ENCODE data around the gene SYNPR.

The SYNPR gene

DNA sequence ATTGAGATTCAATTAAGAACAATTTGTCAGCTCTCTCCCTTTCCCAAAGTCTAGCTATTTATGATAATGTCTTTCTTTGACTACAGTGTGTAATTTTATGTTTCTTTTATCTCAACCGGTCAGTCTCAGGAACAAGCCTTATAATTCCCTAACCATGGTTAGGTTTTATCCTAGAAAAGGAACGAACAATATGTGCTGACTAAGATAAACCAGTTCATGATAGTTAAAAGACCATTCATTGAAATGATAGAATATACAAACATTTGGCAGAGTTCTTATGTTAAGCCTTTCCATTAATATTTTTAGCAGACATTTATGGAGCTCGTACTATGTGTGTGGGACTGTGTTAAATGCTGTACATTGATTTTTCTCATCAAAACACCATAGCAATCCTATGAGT, 106.3 kb downstream of the SYNPR start:
- DNase-seq (ENCODE audit: low spot score) = no peak

DNA sequence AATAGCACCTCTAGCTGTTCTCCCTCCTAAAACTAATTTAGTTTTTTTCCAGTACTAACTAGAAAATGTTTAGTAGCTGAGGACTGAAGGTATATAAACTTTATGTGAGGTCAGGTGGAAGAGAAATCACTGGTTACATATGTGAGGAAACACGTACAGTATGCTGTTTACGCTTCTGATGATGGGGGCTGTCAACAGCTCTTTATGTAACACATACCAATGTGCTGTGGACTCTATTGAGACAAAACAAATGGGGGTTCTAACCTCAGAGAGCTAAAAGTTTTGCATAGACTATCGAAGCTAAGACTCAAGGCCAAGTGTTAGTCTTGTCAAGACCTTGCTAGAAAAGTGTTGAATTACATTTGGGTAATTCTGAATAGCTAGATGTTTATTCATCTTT, 107.5 kb downstream of the SYNPR start:
- DNase-seq (ENCODE audit: low spot score) = no peak

DNA sequence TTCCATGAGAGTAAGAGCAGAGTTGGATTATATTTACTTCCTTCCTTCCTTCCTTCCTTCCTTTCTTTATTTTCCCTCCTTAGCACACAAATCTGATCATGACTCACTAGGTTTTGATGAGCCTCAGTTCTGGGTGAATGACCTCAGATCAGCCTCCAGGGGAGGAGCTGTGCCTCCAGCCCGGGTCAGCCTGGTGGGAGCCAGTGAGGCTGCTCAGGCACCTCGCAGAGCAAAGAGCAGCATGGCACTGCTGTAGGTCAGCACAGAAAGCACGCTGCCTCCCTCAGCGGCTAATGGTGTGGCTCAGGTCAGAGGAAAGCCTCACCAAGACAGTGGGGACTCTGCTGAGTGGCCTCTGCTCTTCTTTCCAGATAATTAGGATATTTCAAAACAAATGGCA, 108.5 kb downstream of the SYNPR start:
- DNase-seq (ENCODE audit: low spot score) = no peak

DNA sequence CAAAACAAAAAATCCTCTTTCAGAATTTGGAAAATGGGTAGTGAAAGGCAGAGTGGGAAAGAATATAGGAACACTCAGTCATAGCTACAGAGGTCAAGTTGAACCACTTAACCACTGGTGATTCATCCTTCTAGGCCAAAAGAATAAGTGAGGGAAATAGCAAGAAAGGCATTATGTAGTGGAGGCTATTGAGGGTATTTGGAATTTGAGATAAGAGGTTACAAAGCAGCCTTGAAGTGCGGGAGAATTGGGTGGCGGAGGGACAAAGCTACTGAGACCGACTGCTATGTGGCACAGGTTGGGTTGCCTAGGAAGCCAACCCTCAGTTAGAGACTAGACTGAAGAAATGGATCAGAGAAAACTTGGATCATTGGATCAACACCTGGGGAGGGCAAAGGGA, 109.5 kb downstream of the SYNPR start:
- no peak for DNase-seq (ENCODE audit: low spot score)

DNA sequence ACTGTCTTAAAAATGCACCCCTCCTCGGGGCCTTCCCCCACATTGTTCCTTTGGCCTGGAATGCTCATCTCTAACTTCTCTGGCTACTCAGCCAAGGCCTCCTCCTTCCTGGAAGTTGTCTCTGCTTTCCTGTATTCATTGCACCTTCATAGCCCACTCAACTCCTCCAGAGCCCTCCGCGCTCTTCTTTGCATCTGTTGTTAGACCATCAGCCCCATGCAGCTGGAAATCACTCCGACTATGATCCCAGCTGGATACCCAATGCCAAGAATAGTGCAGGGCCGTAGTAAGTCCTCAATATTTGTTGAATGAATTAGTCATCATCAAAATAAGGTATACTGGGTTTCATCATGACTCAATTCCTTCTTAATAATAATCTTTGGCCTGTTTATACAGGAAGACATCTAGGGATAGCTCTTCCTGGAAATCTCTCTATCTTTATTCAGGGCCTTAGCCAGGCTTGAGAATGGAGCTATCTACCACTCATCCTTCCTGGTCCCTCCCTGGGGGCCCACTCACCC, 112.7 kb downstream of the SYNPR start:
- no peak for DNase-seq (ENCODE audit: low spot score)

DNA sequence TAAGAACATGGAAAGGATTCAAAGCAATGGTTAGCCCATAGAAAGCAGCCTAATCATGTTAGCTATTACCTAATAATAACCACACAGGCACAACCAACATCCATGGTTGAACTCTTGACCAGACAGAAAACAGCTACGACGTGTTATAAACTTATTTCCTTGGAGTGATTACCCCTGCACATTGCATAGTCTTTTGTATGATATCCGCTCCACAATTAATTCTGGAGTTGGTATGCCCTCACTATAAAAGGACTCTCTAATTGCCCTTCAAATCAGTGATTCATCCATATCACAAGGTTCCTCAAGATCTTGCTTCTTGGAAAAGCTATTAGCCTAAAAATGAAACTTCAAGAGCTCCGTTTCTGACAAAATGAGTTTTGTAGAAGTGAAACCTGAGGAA, 117.9 kb downstream of the SYNPR start:
- no peak for DNase-seq (ENCODE audit: low spot score)

DNA sequence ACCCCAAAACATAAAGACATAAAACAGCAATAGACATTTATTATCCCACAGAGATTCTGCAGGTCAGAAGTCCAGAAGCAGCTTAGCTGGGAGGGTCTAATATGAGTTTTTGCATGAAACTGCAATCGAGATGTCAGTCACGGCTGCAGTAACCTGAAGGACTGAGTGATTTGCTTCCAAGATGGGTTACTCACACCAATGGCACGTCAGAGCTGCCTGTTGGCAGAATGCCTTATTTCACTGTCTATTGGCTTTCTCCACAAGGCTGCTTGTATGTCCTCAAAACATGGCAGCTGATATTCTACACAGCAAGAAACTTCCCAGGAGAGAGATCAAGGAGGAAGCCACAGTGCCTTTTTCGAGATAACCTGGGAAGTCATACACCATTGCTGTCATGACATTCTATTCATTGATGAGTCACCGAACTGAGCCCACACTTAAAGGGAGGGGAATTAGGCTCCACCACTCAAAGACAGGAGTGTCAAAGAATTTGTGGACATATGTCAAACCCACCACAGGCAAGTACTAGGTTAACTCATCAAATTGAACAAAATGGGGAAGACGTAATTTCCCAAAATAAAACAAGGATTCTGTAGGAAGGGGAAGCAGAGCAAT, 122.2 kb downstream of the SYNPR start:
- no peak for DNase-seq (ENCODE audit: low spot score)

DNA sequence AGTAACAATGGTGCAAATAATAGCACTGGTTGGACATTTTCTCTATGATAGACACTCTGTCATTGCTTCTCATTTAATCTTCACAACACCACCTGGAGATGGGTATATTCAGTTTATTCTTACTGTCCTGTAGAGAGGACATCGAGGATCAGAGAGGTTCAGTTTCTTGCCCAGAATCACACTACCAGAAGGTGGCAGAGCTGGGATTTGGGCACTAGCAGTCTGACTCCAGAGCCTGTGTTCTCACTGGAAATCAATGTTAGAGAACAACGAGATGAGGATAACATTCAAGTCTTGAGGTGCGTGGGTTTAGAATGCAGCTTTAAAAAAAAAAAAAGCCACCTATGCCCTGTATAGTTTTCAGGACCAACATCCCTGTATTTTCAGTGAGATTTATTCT, 127.8 kb downstream of the SYNPR start:
- no peak for DNase-seq (ENCODE audit: low spot score)

DNA sequence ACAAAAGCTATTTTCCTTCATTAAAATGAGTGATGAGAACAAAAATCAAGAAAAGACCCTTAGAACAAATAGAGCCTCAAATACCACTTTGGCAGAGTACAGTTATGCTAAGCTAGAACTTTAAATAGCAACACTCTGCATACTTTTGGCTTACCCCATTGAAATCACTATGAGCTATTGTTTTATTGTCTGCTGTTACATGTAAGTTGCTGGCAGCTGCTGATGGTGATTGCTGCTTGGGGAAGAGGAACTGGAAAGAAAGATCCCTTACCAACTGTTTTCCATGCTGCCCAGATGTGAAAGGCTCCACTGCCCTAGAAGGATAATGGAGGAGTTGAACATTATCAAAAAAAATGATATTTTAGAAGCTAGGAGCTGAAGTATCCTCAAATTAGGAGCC, 135.4 kb downstream of the SYNPR start:
- no peak for DNase-seq (ENCODE audit: low spot score)

DNA sequence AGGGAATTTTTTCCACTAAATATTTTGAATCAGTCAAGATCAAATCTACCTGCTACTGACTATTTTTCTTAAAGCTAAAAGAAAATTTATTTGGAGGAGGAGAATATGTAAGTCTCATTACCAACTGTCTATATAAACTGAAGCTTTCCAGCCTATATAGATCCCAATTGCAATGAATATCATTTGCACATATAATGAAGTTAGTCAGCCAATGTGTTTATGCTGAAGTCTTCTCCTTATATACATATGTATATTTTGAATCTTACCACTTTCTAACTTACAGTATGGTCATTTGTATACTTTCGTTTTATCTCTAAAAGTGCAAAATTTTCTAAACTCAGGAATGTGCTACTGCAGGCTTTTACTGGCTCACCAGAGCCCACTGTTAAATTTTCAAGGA, 136.5 kb downstream of the SYNPR start:
- no peak for DNase-seq (ENCODE audit: low spot score)

DNA sequence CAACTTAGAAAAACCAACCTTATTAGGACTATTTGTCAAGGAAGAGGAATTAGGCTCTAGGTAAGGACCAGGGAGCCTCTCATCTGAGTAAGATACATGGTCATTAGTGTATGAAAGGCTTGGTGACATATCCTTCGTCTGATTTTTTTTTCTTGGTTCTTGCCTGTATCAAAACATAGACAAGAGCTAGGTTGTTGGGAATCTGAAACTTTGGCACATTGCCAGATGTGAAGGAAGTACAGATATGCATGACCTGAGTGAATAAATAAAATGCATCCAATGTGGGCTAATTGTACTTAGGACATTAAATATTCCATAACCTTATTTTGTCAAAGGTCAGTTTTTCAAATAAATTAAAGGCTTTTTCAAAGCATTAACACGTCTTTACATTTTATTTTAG, 151.8 kb downstream of the SYNPR start:
- DNase-seq (ENCODE audit: low spot score) = no peak

DNA sequence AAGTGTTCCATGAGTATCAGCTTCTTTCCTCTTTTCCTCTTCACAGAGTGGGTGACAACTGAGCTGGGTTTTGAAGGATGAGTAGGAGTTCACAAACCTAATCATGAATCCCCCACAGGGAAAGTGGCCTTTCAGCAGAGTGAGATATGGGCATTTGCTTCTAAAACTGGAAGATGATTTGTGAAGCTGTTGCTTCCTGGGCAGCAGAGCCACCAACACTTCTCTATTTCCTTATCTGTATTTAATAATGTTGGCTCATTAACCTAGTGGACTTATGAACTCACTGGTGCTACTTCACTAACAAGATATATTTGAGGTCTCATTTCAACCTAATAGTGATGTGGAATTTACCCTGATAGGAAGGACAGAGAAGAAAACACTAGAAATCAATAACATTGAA, 152.8 kb downstream of the SYNPR start:
- no peak for DNase-seq (ENCODE audit: low spot score)

DNA sequence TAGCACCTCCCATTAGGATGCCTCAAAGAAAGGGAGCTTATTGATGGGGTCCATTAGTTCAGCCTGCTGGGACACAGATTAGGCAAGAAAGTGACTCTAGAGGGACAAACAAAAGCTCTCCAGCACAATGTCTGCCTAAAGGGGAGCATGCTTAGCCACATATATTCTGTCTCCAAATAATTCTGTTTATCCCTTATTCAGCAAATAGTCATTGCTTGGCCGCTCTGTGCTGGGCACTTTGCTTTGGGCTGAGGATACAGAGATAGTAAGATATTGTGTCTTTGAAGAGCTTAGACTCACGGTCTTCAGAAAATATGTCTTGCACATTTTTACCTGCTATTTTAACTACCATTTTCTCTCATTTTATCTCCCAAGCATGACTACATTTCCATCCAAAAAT, 159.8 kb downstream of the SYNPR start:
- no peak for DNase-seq (ENCODE audit: low spot score)

DNA sequence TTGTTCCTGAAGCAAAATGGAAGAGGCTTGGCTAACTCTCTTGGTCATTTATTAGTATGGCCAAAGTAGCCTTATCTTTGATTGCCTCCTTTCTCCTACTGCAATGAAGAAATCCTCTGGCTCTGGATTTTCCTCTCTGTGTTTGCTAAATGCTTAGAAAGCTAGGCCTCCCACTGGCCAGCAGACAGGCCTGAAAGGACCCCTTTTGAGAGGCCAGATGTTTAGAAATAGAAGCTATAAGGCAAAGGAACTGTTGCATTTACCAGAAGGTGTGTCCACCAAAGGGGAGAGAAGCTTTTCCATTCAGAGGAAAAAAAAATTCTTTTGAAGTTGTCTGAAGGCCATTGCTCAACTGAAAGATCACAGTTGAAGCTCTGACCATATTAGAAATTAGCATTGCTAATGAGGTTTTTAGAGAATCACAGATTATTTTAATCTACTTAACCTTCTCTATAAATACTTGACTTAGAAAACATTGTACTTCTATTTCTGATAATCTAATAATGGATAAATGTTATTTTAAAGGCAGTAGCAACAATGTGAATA, 160.8 kb downstream of the SYNPR start:
- DNase-seq (ENCODE audit: low spot score) = no peak

DNA sequence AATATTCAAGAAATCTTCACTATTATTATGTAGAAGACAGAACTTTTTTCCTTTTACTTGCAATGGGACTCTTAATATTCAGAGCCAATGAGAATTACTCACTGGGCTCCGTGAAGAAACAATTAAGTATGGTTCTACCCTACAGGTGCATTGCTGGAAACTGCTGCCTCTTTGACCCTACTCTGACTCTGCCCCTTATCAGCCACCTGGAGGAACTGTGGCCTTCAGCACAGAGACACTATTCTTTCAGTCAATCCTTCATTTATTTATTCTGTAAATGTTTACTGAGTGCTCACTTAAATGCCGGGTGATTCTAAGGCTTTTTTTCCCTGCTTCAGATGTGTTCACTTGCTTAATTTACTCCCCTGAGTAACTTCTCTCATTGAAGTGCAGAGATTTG, 163.2 kb downstream of the SYNPR start:
- no peak for DNase-seq (ENCODE audit: low spot score)

DNA sequence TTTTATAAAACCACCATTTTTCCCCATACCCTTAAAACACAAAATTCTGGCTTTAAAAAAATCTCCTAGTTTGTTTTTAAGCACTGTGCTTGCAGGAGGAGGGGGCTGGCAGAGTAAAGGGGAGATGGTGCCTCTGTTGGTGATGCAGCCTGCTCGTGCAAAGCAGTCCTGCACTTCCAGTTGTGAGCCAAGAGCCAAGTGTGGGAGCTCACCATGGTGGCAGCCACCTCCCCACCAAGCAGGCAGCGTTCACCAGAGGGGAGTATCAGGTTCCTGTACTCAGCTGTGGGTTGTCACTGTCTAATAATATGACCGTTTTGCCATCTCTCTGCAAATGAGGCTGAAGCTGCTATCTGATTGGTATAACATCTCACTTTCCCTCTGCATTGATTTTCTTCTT, 164.8 kb downstream of the SYNPR start:
- DNase-seq (ENCODE audit: low spot score) = no peak

DNA sequence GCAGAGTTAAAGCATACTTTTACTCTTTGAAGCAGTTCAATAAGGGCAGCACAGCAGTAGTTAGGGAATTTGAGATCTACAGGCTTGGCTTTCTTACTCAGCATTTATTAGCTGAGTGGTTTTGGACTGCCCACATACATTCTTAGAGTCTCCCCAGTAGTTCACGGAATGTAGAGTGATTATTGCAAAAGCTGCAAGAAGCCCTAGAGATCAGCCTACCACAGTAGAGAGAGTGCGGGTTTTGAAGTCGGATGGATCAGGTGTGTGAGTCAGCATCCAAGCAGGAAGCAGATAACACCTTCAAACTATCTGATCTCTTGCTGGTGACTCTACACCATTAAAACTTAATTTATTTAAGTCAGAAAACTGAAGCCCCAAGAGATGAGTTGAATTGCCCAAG, 171.9 kb downstream of the SYNPR start:
- DNase-seq (ENCODE audit: low spot score) = no peak

DNA sequence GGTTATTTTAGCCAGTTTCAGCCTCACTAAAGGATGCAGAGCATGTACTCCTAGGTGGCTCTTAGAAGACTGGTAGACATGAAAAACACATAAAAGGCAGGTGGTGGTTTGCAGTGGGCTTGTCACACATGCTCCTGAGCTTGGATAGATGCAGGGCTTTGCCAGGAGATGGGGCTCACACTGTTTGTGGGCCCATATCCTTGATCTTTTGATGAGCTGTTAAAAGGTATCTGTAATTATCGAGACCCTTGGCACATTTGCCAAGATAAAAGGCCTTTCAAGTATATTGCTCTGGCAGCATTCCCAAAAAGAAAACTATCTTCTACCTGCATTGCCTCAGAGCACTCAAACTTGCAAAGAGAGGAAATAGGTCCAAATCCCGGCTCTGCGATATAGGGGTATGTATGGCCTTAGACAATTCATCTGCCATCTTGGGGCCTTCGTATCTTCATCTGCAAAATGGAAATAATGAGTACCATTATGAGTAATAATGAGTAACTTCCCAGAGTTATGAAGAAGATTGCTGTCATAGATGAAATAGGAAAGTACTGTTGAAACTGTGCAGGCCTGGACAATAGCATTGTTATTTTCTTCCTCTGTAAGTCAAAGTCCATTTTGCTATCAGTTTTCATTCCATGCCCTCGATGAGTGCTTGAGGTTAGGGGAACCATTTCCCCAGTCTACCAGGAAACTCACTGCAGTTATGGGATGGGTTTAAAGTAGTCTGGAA, 172.7 kb downstream of the SYNPR start:
- DNase-seq (ENCODE audit: low spot score) = no peak

DNA sequence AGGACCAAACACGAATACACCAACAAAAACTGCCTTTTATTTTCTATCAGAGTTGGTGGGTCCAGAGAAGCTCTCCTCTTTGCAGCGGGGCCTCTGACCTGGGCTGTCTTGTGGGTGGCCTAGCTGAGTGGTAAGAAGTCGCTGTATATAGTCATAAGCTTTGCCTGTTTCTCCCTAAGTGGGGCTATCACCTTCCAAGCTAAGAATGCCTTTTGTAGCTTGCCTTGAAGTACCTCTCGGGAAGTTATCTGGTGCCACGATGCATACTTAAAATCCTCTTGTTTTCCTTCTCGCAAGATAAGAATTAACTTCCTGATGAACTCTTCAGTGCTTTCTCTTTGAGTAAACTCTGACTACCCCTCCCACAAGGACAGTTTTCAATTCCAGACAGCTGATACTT, 178.8 kb downstream of the SYNPR start:
- DNase-seq (ENCODE audit: low spot score) = no peak

DNA sequence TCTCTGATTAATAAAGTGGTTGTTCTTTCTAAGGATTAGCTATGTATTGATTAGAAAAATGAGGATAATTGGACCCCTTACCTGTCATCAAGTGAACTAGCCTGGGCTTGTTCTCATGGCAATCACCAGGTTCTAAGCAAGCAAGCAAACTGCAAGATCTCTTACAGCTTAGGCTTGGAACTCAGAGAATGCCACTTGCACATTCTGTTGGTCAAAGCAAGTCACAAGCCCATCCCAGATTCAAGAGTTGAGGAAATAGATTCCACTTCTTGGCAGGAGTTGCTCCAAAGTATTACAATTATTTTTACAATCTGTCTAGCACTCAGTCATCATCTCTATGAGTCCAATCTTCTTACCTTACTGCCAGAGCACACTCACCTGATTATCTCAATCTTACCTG, 180.3 kb downstream of the SYNPR start:
- DNase-seq (ENCODE audit: low spot score) = no peak

DNA sequence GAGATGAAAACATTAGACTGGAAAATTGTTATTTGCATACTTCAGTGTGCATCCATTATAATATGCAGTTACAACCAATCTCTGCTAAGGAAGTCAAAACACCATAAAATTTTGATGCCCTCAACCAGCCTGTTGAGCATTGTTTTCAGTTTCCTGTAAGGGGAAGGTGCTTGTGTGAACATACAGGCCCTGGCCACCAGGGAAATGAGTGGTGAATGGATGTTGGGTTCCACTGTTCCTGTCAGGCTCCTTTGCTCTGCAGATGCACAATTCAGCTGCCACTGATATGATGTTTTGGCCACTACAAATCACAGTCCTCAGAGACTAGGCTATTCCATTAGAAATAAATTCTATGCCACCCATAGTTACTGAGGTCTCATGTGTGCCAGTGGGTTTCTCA, 184.6 kb downstream of the SYNPR start:
- no peak for DNase-seq (ENCODE audit: low spot score)

DNA sequence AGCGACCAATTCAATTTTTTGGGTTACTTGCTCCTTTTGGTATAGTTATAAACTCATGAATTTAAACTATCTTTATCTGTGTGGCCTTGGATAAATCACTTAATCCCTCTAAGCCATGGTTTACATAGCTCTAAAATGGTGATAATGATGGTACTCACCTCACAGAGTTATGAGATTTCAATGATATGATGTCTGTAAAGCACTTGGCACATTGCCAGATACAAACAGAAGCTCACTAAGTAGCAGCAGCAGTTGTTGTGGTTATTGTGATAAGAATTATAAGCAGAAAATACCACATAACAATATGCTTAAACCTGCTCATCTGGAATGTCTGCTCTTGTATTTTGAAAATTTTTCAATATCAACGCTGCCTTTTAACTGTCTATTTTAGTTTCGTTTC, 189.3 kb downstream of the SYNPR start:
- DNase-seq (ENCODE audit: low spot score) = no peak

DNA sequence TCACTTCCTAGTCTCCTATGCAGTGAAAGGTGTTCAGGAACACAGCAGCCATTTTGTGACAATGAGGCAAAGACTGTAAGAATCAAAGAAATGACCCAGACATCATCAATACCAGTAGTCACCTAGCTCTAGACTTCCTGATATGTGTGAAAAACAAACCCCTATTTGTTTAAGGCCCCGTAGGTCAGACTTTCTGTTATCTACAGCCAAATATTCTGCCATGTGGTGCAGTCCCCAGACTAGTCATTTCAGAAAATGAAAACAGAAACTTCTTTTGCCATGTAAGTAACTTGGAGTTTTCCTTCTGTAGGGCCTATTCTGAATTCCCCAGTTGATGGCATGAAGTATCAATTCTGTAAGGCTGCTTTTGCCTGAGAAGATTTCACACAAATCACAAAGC, 192.6 kb downstream of the SYNPR start:
- no peak for DNase-seq (ENCODE audit: low spot score)

DNA sequence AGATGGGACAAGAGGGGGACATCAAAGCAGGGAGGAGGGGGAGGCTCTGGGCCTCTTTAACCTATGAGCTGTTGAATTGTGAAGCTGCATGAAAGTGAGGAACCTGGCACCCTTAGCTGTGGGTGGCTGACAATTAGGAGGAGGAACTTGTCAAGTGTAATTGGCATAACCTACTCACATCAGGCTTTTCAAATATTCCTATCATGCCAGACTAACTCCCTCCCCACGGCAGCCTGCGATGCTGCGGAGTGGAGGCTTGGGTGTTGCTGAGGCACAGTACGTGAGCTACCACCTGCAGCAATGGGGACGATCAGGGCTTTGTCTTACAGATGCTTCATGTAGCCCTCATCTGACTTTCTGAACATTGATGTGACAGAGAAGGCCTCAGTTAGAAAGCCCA, 193.7 kb downstream of the SYNPR start:
- DNase-seq (ENCODE audit: low spot score) = no peak

Data from globus pallidus (tissue), 1 donor.